ENCODE results near the gene OR51B4.
"Not testable (repeated sequence)": the region's sequence is repeated elsewhere in the genome, so short reads cannot be mapped to it uniquely, and the experiment has no call there.

OR51B4 gene

DNA sequence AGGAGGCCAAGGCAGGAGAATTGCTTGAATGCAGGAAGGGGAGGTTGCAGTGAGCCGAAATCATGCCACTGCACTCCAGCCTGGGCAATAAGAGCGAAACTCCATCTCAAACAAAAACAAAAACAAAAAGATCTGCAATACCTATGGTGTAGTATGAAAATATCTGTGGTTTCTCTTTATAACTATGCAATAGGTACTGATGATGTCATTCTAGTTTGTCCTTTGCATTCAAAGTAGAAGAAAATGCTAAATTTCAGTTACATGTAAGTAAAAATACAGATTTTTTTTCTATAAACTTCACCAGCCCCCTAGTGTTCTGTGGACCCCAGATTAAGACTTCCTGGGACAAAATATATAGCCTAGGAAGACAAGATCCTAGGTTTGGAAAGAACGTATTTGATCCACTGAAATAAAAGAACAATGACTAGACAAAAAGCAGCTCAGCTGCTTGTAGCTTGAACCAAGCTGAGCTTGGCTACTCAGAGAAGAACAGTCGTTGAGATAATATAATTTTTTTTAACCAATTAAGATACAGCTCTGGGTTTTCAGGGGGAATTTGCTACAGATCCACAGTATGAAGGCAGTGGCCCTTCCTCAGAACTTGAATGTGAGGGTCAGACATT lies 29.2 kb downstream of the OR51B4 start:
- DNase-seq, result no peak

DNA sequence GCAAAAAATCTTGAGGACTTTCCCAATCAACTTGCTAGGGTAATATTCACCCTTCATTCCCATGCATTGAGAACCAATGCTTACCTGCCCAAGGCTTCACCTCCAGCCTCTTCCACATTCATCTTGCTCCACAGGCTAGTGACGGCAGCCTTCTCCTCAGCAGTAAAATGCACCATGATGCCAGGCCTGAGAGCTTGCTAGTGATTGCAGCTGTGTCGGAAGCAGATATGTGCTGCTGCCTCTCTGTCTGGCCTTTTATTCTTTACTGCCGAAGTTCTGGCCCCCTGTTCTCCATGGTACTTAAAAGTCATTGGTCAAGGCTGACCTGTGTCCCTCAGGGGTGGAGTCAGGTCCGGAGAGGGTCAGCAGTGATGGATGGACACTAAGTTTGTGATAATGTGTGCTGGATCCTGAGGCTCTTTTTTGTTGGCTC lies 32.0 kb downstream of the OR51B4 start, which contains the start of gene HBE1:
Gene HBE1, minus strand, starts transcription at position 231 of the 433 bp plus-strand sequence. Its CDS starts 55 bp downstream, at position 176.
- no peak for DNase-seq

DNA sequence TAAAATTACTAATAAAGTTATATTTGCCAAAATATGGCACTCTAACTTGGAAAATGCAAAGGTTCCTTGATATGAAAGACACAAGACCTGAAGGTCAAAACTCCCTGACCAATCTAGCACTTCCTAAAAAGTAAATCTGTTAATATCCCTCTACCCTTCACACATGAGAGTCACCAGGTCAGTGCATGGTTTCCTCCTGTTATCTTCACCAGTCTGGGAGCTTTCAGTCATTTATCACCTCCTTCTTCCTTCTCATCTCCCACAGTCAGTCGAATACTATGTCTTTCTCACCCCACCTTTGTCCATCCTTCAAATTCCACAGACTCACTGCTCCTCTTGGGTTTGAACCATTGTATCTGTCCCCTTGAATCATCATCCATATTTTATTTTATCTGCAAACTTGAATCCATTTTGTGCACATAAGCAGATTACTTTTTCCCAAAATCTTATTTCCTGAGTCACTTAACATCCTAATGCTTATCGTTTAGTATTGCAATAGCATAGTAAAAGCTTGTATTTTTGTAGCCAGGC lies 34.6 kb downstream of the OR51B4 start:
- no peak for DNase-seq

DNA sequence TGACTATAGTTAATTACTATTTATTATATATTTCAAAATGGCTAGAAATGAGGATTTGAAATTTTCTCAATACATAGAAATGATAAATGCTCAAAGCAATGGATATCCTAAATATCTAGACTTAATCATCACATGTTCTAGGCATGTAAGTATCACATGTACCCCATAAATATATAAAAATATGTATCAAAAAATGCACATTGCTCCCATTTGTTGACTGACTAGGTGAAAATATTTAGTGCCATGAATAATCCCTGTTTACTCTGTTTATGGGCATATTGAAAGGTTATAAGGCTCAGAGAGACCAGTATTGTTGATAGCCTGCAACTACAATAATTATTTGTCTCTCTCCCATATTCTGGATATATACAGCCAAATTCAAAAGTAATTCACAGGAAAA lies 35.1 kb downstream of the OR51B4 start:
- DNase-seq, result no peak

DNA sequence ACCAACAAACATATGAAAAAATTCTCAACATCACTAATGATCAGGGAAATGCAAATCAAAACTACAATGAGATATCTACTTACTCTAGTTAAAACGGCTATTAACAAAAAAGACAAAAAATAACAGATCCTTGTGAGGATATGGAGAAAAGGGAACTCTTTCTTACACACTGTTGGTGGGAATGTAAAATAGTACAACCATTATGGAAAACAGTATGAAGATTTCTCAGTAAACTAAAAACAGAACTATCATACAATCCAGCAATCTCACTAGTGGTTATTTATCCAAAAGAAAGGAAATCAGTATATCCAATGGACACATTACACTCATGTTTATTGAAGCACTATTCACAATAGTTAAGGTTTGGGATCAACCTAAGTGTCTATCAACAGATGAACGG lies 35.9 kb downstream of the OR51B4 start:
- no peak for DNase-seq

DNA sequence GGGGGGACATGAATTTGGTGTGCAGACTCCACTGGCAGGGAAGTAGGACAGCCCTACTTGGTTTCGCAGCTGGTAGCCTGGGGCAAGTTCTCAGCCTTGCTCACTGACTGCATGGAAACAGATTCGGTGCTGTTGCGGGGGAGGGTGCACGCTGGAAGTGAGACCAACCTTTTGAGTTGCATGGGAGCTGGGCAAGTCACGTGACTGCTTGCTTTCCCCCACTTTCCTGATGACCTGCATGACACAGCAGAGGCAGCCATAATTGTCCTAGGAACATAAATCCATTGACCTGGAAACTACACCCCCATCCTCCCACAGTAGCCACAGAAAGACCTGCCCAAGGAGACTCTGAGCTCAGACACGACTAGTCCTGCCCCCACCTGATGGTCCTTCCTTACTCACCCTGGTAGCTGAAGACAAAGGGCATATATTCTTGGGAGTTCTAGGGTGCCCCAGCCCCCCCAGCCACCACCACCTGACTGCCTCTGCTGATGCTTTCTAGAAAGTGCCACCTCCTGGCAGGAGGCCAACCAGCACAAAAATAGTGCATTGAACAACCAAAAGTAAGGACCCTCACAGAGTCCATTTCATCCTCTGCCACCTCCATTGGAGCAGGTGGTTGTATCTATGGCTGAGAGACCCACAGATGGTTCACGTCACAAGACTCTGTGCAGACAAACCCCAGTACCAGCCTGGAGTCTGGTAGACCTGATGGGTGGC lies 43.0 kb downstream of the OR51B4 start:
- no peak for DNase-seq

DNA sequence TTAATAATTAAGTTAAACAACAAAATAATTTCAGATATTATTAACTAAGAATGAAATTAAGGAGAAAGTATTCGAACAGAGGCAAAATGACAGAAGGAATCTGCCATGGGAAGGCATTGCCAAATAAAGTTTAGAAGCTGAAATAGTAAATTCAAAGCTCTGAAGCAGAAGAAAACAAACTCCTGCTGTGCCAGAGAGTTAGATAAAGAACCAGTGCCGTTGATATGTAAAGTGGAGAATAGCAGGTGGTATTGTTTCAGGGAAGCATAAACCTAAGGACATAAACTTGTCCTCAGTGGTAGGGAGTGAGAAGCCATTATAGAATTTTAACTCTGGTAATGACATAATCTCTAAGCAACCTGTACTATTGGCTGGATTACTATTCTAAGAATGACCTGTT lies 44.5 kb downstream of the OR51B4 start:
- DNase-seq, result no peak

DNA sequence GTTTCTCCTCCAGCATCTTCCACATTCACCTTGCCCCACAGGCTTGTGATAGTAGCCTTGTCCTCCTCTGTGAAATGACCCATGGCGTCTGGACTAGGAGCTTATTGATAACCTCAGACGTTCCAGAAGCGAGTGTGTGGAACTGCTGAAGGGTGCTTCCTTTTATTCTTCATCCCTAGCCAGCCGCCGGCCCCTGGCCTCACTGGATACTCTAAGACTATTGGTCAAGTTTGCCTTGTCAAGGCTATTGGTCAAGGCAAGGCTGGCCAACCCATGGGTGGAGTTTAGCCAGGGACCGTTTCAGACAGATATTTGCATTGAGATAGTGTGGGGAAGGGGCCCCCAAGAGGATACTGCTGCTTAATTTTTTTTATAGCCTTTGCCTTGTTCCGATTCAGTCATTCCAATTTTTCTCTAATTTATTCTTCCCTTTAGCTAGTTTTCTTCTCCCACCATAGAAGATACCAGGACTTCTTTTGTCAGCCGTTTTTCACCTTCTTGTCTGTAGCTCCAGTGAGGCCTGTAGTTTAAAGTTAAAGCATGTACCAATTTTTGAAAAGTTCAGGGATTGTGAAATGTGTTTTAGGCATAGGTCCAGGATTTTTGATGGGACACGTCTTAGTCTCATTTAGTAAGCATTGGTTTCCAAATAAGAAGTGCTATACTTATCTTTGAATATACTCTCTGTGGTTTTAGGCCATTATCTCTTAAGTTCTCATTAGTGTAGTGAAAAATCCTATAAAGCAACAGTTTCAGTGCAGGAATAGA lies 46.9 kb downstream of the OR51B4 start, which contains the start of gene HBG2:
Gene HBG2, minus strand, starts transcription at position 136 of the 768 bp plus-strand sequence. Its CDS starts 53 bp downstream, at position 83.
- DNase-seq, result not testable (repeated sequence)

DNA sequence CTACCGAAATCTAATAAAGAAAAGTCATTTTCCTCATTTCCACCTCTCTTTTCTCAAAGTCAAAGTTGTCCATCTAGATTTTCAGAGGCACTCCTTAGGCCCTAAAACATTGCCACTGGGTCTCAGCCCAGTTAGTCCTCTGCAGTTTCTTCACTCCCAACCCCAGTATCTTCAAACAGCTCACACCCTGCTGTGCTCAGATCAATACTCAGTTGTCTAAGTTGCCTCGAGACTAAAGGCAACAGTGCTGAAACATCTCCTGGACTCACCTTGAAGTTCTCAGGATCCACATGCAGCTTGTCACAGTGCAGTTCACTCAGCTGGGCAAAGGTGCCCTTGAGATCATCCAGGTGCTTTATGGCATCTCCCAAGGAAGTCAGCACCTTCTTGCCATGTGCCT lies 47.7 kb downstream of the OR51B4 start:
- DNase-seq, result not testable (repeated sequence)

DNA sequence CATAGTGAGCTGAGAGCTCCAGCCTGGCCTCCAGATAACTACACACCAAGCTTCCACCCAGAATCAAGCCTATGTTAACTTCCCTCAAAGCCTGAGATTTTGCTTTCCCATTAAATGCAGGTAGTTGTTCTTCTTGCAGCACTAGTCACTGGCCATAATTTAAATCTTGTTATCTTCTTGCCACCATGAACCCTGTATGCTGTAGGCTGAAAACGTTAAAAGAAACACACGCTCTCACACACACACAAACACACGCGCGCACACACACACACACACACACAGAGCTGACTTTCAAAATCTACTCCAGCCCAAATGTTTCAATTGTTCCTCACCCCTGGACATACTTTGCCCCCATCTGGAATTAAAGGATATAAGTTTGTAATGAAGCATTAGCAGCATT lies 48.3 kb downstream of the OR51B4 start:
- DNase-seq, result not testable (repeated sequence)

DNA sequence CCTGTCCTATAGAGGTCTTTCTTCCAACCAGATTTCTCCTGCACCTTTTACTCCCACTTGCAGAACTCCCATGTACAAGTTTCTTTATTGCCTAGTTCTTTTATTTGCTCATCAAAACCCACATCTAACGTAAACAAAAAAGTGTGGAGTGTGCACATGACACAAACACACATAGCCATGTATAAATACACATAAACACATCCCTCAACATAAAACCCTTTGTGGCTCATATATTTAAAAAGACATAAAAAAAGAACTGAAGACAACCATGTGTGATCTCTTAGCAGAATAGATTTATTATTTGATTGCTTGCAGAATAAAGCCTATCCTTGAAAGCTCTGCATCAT lies 48.9 kb downstream of the OR51B4 start:
- no peak for DNase-seq

DNA sequence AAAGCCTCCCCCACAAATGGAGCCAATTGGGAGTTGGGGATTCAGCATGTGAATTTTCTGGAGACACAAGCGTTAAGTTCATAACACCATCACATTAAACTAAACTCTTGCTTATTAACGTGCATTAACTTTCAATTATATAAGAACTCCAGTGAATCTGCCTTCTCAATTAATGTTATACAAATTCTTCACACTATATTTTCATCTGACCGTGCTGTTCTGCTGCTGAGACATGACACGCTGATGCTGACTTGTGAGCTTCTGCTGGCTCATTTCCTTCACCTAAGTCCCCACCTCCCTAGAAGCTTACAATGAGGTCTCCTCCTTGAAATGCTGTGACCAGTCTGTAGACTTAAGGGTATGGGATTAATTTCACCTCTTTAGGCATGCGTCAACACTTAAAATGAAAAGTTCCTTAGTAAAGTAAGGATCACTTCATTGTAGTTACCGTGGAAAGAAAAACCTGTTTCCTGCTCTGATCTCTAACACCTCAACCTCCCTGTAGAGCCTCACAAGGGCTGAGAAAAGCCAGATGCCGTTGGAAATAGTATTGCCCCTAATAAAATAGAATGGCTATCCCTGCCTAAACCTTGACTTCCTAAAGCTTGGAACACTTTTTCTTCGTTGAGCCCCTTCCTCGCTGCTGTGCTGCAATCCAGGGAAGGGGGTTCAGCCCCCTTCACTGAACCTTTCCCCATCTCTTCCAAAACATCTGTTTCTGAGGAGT lies 49.4 kb downstream of the OR51B4 start:
- DNase-seq, result no peak

DNA sequence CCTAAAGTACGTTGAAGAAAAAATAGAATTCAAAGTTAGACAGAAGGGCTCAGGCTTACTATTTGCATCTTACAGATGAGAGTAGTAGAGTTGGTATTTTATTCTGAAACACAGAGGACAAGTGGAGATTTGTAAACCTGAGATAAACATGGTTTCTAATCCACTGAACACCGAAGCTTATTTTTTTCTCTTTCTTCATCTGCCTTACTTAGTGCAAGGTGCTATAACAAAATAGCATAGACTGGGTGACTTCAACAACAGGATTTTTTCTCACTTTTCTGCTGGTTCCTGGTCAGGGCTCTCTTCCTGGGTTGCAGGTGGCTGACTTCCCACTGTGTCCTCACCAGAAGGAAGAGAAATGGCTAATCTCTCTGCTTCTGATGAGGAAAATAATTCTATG lies 50.0 kb downstream of the OR51B4 start:
- DNase-seq, result no peak
